IMR-90 (cell line): ENCODE results near the gene FAM89A.

Experiments used
- CEBPB ChIP-seq: IDR thresholded peaks from 2 replicates; pipeline ENCODE4 v1.6.1; 2012; ENCODE audit warnings: low read depth, low read length, improper control_type of control experiment
- CHD1 ChIP-seq: IDR thresholded peaks from 2 replicates; pipeline ENCODE4 v1.6.1; 2012; ENCODE audit warnings: low read depth, low read length, improper control_type of control experiment
- MAZ ChIP-seq: IDR thresholded peaks from 2 replicates; pipeline ENCODE4 v1.6.1; 2012; ENCODE audit warnings: low read depth, mild to moderate bottlenecking, low read length, improper control_type of control experiment, moderate library complexity, borderline replicate concordance
- MXI1 ChIP-seq: IDR thresholded peaks from 2 replicates; pipeline ENCODE4 v1.6.1; 2012; ENCODE audit warnings: low read depth, mild to moderate bottlenecking, low read length, moderate library complexity, borderline replicate concordance
- NFE2L2 ChIP-seq: fragments of 150-350 bp; IDR thresholded peaks from 2 replicates; pipeline ENCODE4 v1.6.1; 2016; ENCODE audit warnings: low read depth, mild to moderate bottlenecking, low read length
- POLR2A ChIP-seq: IDR thresholded peaks from 2 replicates; pipeline ENCODE4 v1.6.1; 2012; ENCODE audit warnings: mild to moderate bottlenecking, low read depth, low read length
- RAD21 ChIP-seq: IDR thresholded peaks from 2 replicates; pipeline ENCODE4 v1.6.1; 2012; ENCODE audit warnings: low read length, improper control_type of control experiment
- RCOR1 ChIP-seq: IDR thresholded peaks from 2 replicates; pipeline ENCODE4 v1.6.1; 2012; ENCODE audit warnings: mild to moderate bottlenecking, low read length, improper control_type of control experiment; ENCODE audit not compliant: insufficient replicate concordance
- RFX5 ChIP-seq: IDR thresholded peaks from 2 replicates; pipeline ENCODE4 v1.8.0; 2012; ENCODE audit warnings: low read depth, mild to moderate bottlenecking, low read length, moderate library complexity
- SMC3 ChIP-seq: fragments of 150-350 bp; IDR thresholded peaks from 2 replicates; pipeline ENCODE4 v1.6.1; 2016; ENCODE audit warnings: low read depth, mild to moderate bottlenecking, antibody characterized with exemption, low read length, moderate library complexity
- TF ChIP-seq, protein P1 (sequence below): conservative IDR thresholded peaks from 2 replicates; pipeline ENCODE4 v1.5.1; 2012; ENCODE audit warnings: mild to moderate bottlenecking, low read depth, low read length, improper control_type of control experiment
- TF ChIP-seq, protein P2 (sequence below): fragments of 150-350 bp; IDR thresholded peaks from 2 replicates; pipeline ENCODE4 v1.6.1; 2016; ENCODE audit warnings: low read depth, mild to moderate bottlenecking, low read length, moderate library complexity, borderline replicate concordance

DNA sequence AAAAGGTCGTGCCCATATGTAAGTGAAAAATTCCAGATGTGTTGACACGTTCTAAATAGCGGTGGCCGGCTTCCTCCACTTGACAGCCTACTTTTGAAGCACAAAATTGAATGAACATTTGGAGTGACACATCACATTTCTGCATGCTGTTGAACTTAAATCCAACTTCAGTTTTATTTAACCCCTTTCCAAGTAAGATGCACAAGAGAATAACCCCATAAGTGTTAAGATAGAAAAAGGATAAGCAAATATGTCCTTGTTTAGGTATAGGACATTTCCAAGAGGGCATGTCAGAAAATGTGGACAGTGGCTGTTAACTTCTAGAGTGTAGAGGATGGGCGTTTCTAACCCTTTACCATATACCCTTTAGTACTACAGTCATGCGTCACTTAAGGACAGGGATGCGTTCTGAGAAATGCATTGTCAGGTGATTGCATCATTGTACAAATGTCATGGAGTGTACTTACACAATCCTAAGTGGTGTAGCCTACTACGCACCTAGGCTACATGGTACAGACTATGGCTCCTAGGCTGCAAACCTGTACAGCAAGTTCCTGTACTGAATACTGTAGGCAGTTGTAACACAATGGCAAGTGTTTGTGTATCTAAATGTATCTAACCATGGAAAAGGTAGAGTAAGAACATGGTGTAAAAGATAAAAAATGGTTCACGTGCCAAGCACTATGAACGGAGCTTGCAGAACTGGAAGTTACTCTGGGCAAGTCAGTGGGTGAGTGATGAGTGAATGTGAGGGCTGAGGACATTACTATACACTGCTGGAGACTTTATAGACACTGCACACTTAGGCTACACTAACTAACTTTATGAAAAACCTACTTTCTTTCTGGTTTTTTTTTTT, 9.3 kb upstream of the FAM89A start:
- TF ChIP-seq, protein P1, sequence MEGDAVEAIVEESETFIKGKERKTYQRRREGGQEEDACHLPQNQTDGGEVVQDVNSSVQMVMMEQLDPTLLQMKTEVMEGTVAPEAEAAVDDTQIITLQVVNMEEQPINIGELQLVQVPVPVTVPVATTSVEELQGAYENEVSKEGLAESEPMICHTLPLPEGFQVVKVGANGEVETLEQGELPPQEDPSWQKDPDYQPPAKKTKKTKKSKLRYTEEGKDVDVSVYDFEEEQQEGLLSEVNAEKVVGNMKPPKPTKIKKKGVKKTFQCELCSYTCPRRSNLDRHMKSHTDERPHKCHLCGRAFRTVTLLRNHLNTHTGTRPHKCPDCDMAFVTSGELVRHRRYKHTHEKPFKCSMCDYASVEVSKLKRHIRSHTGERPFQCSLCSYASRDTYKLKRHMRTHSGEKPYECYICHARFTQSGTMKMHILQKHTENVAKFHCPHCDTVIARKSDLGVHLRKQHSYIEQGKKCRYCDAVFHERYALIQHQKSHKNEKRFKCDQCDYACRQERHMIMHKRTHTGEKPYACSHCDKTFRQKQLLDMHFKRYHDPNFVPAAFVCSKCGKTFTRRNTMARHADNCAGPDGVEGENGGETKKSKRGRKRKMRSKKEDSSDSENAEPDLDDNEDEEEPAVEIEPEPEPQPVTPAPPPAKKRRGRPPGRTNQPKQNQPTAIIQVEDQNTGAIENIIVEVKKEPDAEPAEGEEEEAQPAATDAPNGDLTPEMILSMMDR = no peak
- TF ChIP-seq SMC3 (no peak), NFE2L2 (no peak), POLR2A (no peak), RFX5 (no peak), RAD21 (no peak), RCOR1 (no peak), MAZ (no peak), CHD1 (no peak), CEBPB (peak; percentile 66), MXI1 (no peak)
- TF ChIP-seq, protein P2, sequence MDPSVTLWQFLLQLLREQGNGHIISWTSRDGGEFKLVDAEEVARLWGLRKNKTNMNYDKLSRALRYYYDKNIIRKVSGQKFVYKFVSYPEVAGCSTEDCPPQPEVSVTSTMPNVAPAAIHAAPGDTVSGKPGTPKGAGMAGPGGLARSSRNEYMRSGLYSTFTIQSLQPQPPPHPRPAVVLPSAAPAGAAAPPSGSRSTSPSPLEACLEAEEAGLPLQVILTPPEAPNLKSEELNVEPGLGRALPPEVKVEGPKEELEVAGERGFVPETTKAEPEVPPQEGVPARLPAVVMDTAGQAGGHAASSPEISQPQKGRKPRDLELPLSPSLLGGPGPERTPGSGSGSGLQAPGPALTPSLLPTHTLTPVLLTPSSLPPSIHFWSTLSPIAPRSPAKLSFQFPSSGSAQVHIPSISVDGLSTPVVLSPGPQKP = no peak
